DMS 273 treated with DMSO at 0.1 percent for 48 hours (cell line): ENCODE data around the gene UBE2S.

Experiments
- DNase-seq: peaks from one replicate; lab custom pipeline; 2025; lab: John Stamatoyannopoulos, UW

The UBE2S gene

GRCh38 chr19:55383279-55384130 is 24.1 kb downstream of the UBE2S start:
- DNase-seq, result no peak

GRCh38 chr19:55382522-55383054 is 25.0 kb downstream of the UBE2S start:
- DNase-seq, result no peak

GRCh38 chr19:55382013-55382412 is 25.6 kb downstream of the UBE2S start:
- no peak for DNase-seq

- DNase-seq, result peak; percentile 42
Observed at GRCh38 chr19:55379174-55379573, 28.4 kb downstream of the UBE2S start.

- DNase-seq, result no peak
Observed at GRCh38 chr19:55377356-55378131, 30.0 kb downstream of the UBE2S start.

- no peak for DNase-seq
Observed at GRCh38 chr19:55376241-55376933, 31.2 kb downstream of the UBE2S start, which contains the start of gene TMEM190. TMEM190 (plus strand) TSS chr19:55376826; CDS start chr19:55376854, 28 bp downstream.

GRCh38 chr19:55373993-55374757 is 33.4 kb downstream of the UBE2S start:
- no peak for DNase-seq

- no peak for DNase-seq
Observed at GRCh38 chr19:55373306-55373992, 34.1 kb downstream of the UBE2S start.

GRCh38 chr19:55372316-55373081 is 35.1 kb downstream of the UBE2S start:
- DNase-seq, result no peak

GRCh38 chr19:55370305-55370988 is 37.1 kb downstream of the UBE2S start, which contains the start of gene IL11:
IL11 (minus strand) TSS chr19:55370463; CDS start chr19:55370310, 153 bp downstream.
- DNase-seq, result no peak

- peak; percentile 29 for DNase-seq
Observed at GRCh38 chr19:55369653-55370304, 37.8 kb downstream of the UBE2S start.

- no peak for DNase-seq
Observed at GRCh38 chr19:55368701-55369563, 38.7 kb downstream of the UBE2S start.

- no peak for DNase-seq
Observed at GRCh38 chr19:55368106-55368505, 39.5 kb downstream of the UBE2S start.

- no peak for DNase-seq
Observed at GRCh38 chr19:55366790-55367189, 40.8 kb downstream of the UBE2S start.

GRCh38 chr19:55365964-55366363 is 41.6 kb downstream of the UBE2S start:
- no peak for DNase-seq

- DNase-seq, result no peak
Observed at GRCh38 chr19:55365245-55365644, 42.3 kb downstream of the UBE2S start.

GRCh38 chr19:55362990-55363716 is 44.4 kb downstream of the UBE2S start, which contains the start of gene GARIN5B:
GARIN5B (minus strand) TSS chr19:55363260; CDS start chr19:55363066, 194 bp downstream.
- no peak for DNase-seq
